Endothelial cell of umbilical vein (primary cell): Measurements from ENCODE around the gene TRMO. TPM values are rescaled to one million over a fixed set of nuclear protein-coding genes. Genes with fewer than 3 reads are reported as not detected.

Experiments used
- BruUV-seq: library from RNA; stranded (reverse); fragments of 400-500 nt; replicated peaks from 2 replicates; lab custom pipeline; 2021; lab: Mats Ljungman, UMichigan
- CTCF ChIA-PET: fragments of 300-600, 350-600 bp; sonication (Branson Sonifier 250); formaldehyde crosslinking; loops from one replicate; lab custom pipeline; 2021; ENCODE audit warnings: antibody characterized with exemption, inconsistent platforms; lab: Charles Lee
- POLR2A ChIA-PET: fragments of 300-600, 350-600 bp; sonication (Branson Sonifier 250); formaldehyde crosslinking; loops from one replicate; lab custom pipeline; 2021; ENCODE audit warnings: antibody characterized with exemption, inconsistent platforms; lab: Charles Lee
- DNase-seq: peaks from one replicate; pipeline ENCODE4 v3.0.0-alpha.2; 2011; ENCODE audit warnings: low read depth, low spot score
- FAIRE-seq: peaks from 2 replicates; lab custom pipeline; 2011; peaks lifted over from hg19 to GRCh38; lab: Jason Lieb, UNC
- H2AFZ ChIP-seq: 2 replicates; pipeline ENCODE4 v1.6.0; 2012; ENCODE audit warnings: low read depth, low read length, control low read depth, inconsistent platforms
- H3K27ac ChIP-seq: 2 replicates; pipeline ENCODE4 v1.5.1; 2011; ENCODE audit warnings: low read depth, mild to moderate bottlenecking, control low read depth, low read length, moderate library complexity; ENCODE audit not compliant: insufficient read depth
- H3K27me3 ChIP-seq, 2 experiments: 2 replicates each; pipeline versions ENCODE4 v1.6.0 to v1.6.1; 2011; ENCODE audit warnings: low read length in 2 of 2, mixed read lengths in 1 of 2; ENCODE audit not compliant: control insufficient read depth in 2 of 2, insufficient read depth in 2 of 2
- H3K36me3 ChIP-seq, 2 experiments: 2 replicates in 1 of 2; 3 replicates in 1 of 2; pipeline ENCODE4 v1.5.1; 2011; ENCODE audit warnings: low read length in 2 of 2, mild to moderate bottlenecking in 1 of 2, moderate library complexity in 1 of 2; ENCODE audit not compliant: control insufficient read depth in 2 of 2, insufficient read depth in 2 of 2; ENCODE audit errors: extremely low read depth in 1 of 2
- H3K4me1 ChIP-seq: 3 replicates; pipeline ENCODE4 v1.5.1; 2011; ENCODE audit warnings: mild to moderate bottlenecking, low read length; ENCODE audit not compliant: control insufficient read depth, insufficient read depth; ENCODE audit errors: extremely low read depth
- H3K4me2 ChIP-seq: 2 replicates; pipeline ENCODE4 v1.6.1; 2011; ENCODE audit warnings: low read length, control low read depth, mixed read lengths; ENCODE audit not compliant: insufficient read depth
- H3K4me3 ChIP-seq, 3 experiments: fragments of 200-600 bp in 1 of 3; sonication (generic), shearing (Covaris generic) in 1 of 3; replicated peaks in 1 of 3; 2 replicates each; pipeline ENCODE4 v1.5.1; 2011 to 2016; ENCODE audit warnings: control low read depth in 3 of 3, low read length in 3 of 3, mild to moderate bottlenecking in 2 of 3, inconsistent platforms in 1 of 3, low read depth in 1 of 3, moderate library complexity in 1 of 3; ENCODE audit not compliant: insufficient read depth in 1 of 3
- H3K79me2 ChIP-seq: 2 replicates; pipeline ENCODE4 v1.6.0; 2012; ENCODE audit warnings: low read length, inconsistent platforms; ENCODE audit not compliant: control insufficient read depth, insufficient read depth
- H3K9ac ChIP-seq: replicated peaks from 2 replicates; pipeline ENCODE3; 2011; ENCODE audit warnings: low read length, control low read depth; ENCODE audit not compliant: insufficient read depth; ENCODE audit errors: extremely low read depth
- H3K9me1 ChIP-seq: replicated peaks from 3 replicates; pipeline ENCODE4 v1.6.0; 2011; ENCODE audit warnings: mild to moderate bottlenecking, low read length; ENCODE audit not compliant: control insufficient read depth, insufficient read depth; ENCODE audit errors: extremely low read depth
- H3K9me3 ChIP-seq: replicated peaks from 2 replicates; pipeline ENCODE4 v1.5.1; 2012; ENCODE audit warnings: low read length, inconsistent platforms; ENCODE audit not compliant: control insufficient read depth, insufficient read depth
- H4K20me1 ChIP-seq: replicated peaks from 2 replicates; pipeline ENCODE3; 2011; ENCODE audit warnings: mild to moderate bottlenecking, low read length; ENCODE audit not compliant: control insufficient read depth, insufficient read depth; ENCODE audit errors: extremely low read depth
- EZH2 ChIP-seq: IDR thresholded peaks from 2 replicates; pipeline ENCODE4 v1.6.1; 2012; ENCODE audit warnings: borderline replicate concordance, low read depth, mild to moderate bottlenecking, moderate library complexity, low read length, inconsistent platforms; ENCODE audit not compliant: severe bottlenecking
- FOS ChIP-seq: IDR thresholded peaks from 2 replicates; pipeline ENCODE4 v1.6.1; 2011; ENCODE audit warnings: mild to moderate bottlenecking, low read length, moderate library complexity, borderline replicate concordance; ENCODE audit not compliant: insufficient read depth
- GATA2 ChIP-seq: IDR thresholded peaks from 2 replicates; pipeline ENCODE4 v1.7.0; 2011; ENCODE audit warnings: low read depth, mild to moderate bottlenecking, moderate library complexity, mixed read lengths, low read length; ENCODE audit not compliant: insufficient read length, insufficient read depth
- JUN ChIP-seq: IDR thresholded peaks from 2 replicates; pipeline ENCODE4 v1.6.1; 2011; ENCODE audit warnings: borderline replicate concordance, low read depth; ENCODE audit not compliant: insufficient read length, insufficient read depth
- MAX ChIP-seq: IDR thresholded peaks from 2 replicates; pipeline ENCODE4 v1.6.1; 2011; ENCODE audit not compliant: insufficient read depth, insufficient read length
- MYC ChIP-seq: IDR thresholded peaks from one replicate; pipeline ENCODE4 v1.6.1; 2011; ENCODE audit warnings: mild to moderate bottlenecking, low read depth, low read length
- POLR2A ChIP-seq: IDR thresholded peaks from 2 replicates; pipeline ENCODE4 v1.6.1; 2012; ENCODE audit warnings: low read depth, mild to moderate bottlenecking, control low read depth, low read length
- POLR2AphosphoS5 ChIP-seq: IDR thresholded peaks from 2 replicates; pipeline ENCODE4 v1.6.1; 2012; ENCODE audit warnings: low read depth, mild to moderate bottlenecking, control low read depth, low read length, moderate library complexity; ENCODE audit not compliant: insufficient read depth
- dilution Hi-C: fragments of 300-500 bp; cut with MboI; formaldehyde crosslinking; loops from one replicate; pipeline ENCODE4 v1.15.0; 2019; ENCODE audit warnings: low sequenced_read_pairs; ENCODE audit not compliant: extremely low pct_ligation_motif_present
- intact Hi-C: fragments of 100-400 bp; cut with micrococcal nuclease; formaldehyde crosslinking; loops from one replicate; pipeline ENCODE4 v1.10.0; 2022
- polyA plus RNA-seq, 4 experiments: library from polyadenylated mRNA; depleted of rRNA in 3 of 4; stranded (reverse) in 3 of 4; unstranded in 1 of 4; fragments of >200 nt; gene quantifications; 2 replicates each; pipeline versions ENCODE4 v1.2.1 to v1.2.3, GENCODE V29; 2011 to 2012; ENCODE audit warnings: missing spikeins in 1 of 4
- total RNA-seq: library from RNA; stranded (reverse); gene quantifications from 2 replicates; pipeline ENCODE4 v1.2.3, GENCODE V29; 2021
- TF ChIP-seq, protein P1 (sequence below), 2 donors: IDR thresholded peaks; 1 replicate in 1 of 2; 2 replicates in 1 of 2; pipeline ENCODE4 v1.5.1; 2011; ENCODE audit warnings: low read length in 2 of 2, mild to moderate bottlenecking in 2 of 2, moderate library complexity in 2 of 2, control low read depth in 1 of 2, inconsistent platforms in 1 of 2, low read depth in 1 of 2; ENCODE audit not compliant: insufficient read depth in 1 of 2; ENCODE audit errors: extremely low read depth in 1 of 2

Gene TRMO
- total and polyA plus RNA-seq, 2 donors (not counting 3 experiments of a cell fraction or from before 2014, with no cell fraction given) = 10.1 to 11.9 TPM

GRCh38 chr9:97910357-97910756, 11.9 kb downstream of the TRMO start:
- no peaks in the 10 kb centered on the region for H3K27me3 ChIP-seq
- H3K27ac ChIP-seq = no peak overlapping the region
- FAIRE-seq = no peak
- no peak overlapping the region for H3K4me3 ChIP-seq
- no peaks in the 10 kb centered on the region for H3K79me2 ChIP-seq
- BruUV-seq = no TSS peak
- TF ChIP-seq FOS (no peak), JUN (no peak), MYC (no peak), EZH2 (no peak), POLR2A (no peak), POLR2AphosphoS5 (no peak), MAX (no peak), GATA2 (no peak)
- TF ChIP-seq, protein P1, sequence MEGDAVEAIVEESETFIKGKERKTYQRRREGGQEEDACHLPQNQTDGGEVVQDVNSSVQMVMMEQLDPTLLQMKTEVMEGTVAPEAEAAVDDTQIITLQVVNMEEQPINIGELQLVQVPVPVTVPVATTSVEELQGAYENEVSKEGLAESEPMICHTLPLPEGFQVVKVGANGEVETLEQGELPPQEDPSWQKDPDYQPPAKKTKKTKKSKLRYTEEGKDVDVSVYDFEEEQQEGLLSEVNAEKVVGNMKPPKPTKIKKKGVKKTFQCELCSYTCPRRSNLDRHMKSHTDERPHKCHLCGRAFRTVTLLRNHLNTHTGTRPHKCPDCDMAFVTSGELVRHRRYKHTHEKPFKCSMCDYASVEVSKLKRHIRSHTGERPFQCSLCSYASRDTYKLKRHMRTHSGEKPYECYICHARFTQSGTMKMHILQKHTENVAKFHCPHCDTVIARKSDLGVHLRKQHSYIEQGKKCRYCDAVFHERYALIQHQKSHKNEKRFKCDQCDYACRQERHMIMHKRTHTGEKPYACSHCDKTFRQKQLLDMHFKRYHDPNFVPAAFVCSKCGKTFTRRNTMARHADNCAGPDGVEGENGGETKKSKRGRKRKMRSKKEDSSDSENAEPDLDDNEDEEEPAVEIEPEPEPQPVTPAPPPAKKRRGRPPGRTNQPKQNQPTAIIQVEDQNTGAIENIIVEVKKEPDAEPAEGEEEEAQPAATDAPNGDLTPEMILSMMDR (IDR thresholded peaks at IDR 0.05; ENCODE audit: extremely low read depth in 1 of 2, insufficient read depth in 1 of 2, low read depth in 1 of 2, low read length in 2 of 2) = no peak
- no peak overlapping the region for H3K9ac ChIP-seq
- no peaks in the 10 kb centered on the region for H3K9me1 ChIP-seq
- H4K20me1 ChIP-seq = no peaks in the 10 kb centered on the region
- DNase-seq = no peak
- no peak overlapping the region for H3K4me2 ChIP-seq
- H3K36me3 ChIP-seq = peaks cover 4 to 6% of the 10 kb centered on the region in 2 experiments
- H3K9me3 ChIP-seq = no peaks in the 10 kb centered on the region
- H3K4me1 ChIP-seq = peaks cover 7% of the 10 kb centered on the region
- dilution Hi-C loops (no loop called here), intact Hi-C loops (no loop called here)
- ChIA-PET POLR2A (no interaction called here), CTCF (interaction anchor here (1.0 to 1.6 kb wide), 4 partner anchors 10 to 20 kb away, joined by 3 to 6 read pairs (median 4); partner anchors contain the start of gene TRMO)
- H2AFZ ChIP-seq = no peak overlapping the region
